GM12878 (cell line): ENCODE measurements around the gene BPIFA3. TPM values are rescaled to one million over a fixed set of nuclear protein-coding genes. Genes with fewer than 3 reads are reported as not detected.

Source experiments
- ATAC-seq: fragments of 200-7000 bp; cut with Tn5 transposase; 3 replicates; pipeline ENCODE4 v1.9.1; 2020; ENCODE audit warnings: mild to moderate bottlenecking, moderate library complexity
- BruUV-seq: library from RNA; stranded (reverse); fragments of 400-500 nt; replicated peaks from 2 replicates; lab custom pipeline; 2021; lab: Mats Ljungman, UMichigan
- CTCF ChIA-PET: fragments of 300-600 bp; sonication (Branson Sonifier 250); formaldehyde crosslinking; extraction: SDS; loops from one replicate; lab custom pipeline; 2021; ENCODE audit warnings: inconsistent platforms; lab: Yijun Ruan, JAX
- POLR2A ChIA-PET: fragments of 350-600 bp; formaldehyde crosslinking; extraction: SDS; loops from one replicate; lab custom pipeline; 2021; ENCODE audit warnings: inconsistent platforms; lab: Charles Lee
- RAD21 ChIA-PET: fragments of 300-600 bp; sonication (Branson Sonifier 250); formaldehyde crosslinking; loops from one replicate; lab custom pipeline; 2023; ENCODE audit warnings: antibody characterized with exemption; ENCODE audit not compliant: unreplicated experiment; lab: Charles Lee
- SMC1A ChIA-PET: fragments of 300-600 bp; sonication (Branson Sonifier 250); formaldehyde crosslinking; loops from one replicate; lab custom pipeline; 2023; ENCODE audit not compliant: unreplicated experiment, uncharacterized antibody; lab: Charles Lee
- DNase-seq: peaks from one replicate; pipeline ENCODE4 v3.0.0-alpha.2; 2011; ENCODE audit warnings: low read depth, low spot score
- FAIRE-seq: peaks from 3 replicates; lab custom pipeline; 2011; peaks lifted over from hg19 to GRCh38; lab: Jason Lieb, UNC
- H2AFZ ChIP-seq: 2 replicates; pipeline ENCODE4 v1.6.0; 2011; ENCODE audit warnings: low read depth, low read length, control low read depth; ENCODE audit not compliant: control insufficient read depth
- H3K27ac ChIP-seq: 2 replicates; pipeline ENCODE4 v1.5.1; 2011; ENCODE audit warnings: control low read depth; ENCODE audit not compliant: control insufficient read depth, insufficient read depth
- H3K27me3 ChIP-seq, 2 experiments: replicated peaks in 1 of 2; 2 replicates each; pipeline versions ENCODE4 v1.6.0 to v1.6.1; 2011; ENCODE audit warnings: low read length in 1 of 2; ENCODE audit not compliant: control insufficient read depth in 2 of 2, insufficient read depth in 2 of 2
- H3K36me3 ChIP-seq, 2 experiments: 2 replicates each; pipeline ENCODE4 v1.5.1; 2011; ENCODE audit warnings: low read length in 1 of 2; ENCODE audit not compliant: control insufficient read depth in 2 of 2, insufficient read depth in 2 of 2
- H3K4me1 ChIP-seq: 2 replicates; pipeline ENCODE4 v1.6.1; 2011; ENCODE audit warnings: mild to moderate bottlenecking, low read length, moderate library complexity, mixed read lengths; ENCODE audit not compliant: control insufficient read depth, insufficient read depth
- H3K4me2 ChIP-seq: 2 replicates; pipeline ENCODE4 v1.6.0; 2011; ENCODE audit warnings: control low read depth; ENCODE audit not compliant: control insufficient read depth, insufficient read depth
- H3K4me3 ChIP-seq: fragments of 200-600 bp; sonication (generic); 2 replicates; pipeline ENCODE4 v1.5.1; 2016
- H3K79me2 ChIP-seq: 2 replicates; pipeline ENCODE4 v1.6.0; 2011; ENCODE audit warnings: low read length; ENCODE audit not compliant: control insufficient read depth, insufficient read depth
- H3K9ac ChIP-seq: 2 replicates; pipeline ENCODE4 v1.8.0; 2011; ENCODE audit warnings: low read length, control low read depth, mixed read lengths; ENCODE audit not compliant: control insufficient read depth, insufficient read depth
- H3K9me3 ChIP-seq: replicated peaks from 3 replicates; pipeline ENCODE4 v1.5.1; 2011; ENCODE audit warnings: mild to moderate bottlenecking, low read length; ENCODE audit not compliant: control insufficient read depth, insufficient read depth
- H4K20me1 ChIP-seq: 2 replicates; pipeline ENCODE4 v1.6.0; 2011; ENCODE audit not compliant: control insufficient read depth, insufficient read depth
- ATF2 ChIP-seq: IDR thresholded peaks from 2 replicates; pipeline ENCODE4 v1.6.1; 2012; ENCODE audit warnings: low read length, inconsistent platforms
- EED ChIP-seq: sonication (generic); IDR thresholded peaks from 2 replicates; pipeline ENCODE4 v1.6.1; 2016; ENCODE audit warnings: antibody characterized with exemption, low read depth
- EZH2 ChIP-seq: IDR thresholded peaks from 2 replicates; pipeline ENCODE4 v1.6.1; 2012; ENCODE audit warnings: low read depth, mild to moderate bottlenecking, control low read depth, inconsistent platforms, low read length, borderline replicate concordance; ENCODE audit not compliant: control insufficient read depth
- FOS ChIP-seq: IDR thresholded peaks from 3 replicates; pipeline ENCODE4 v1.6.1; 2011; ENCODE audit warnings: borderline replicate concordance; ENCODE audit not compliant: insufficient read length; ENCODE audit errors: extremely low read depth
- HCFC1 ChIP-seq: fragments of 150-350 bp; IDR thresholded peaks from 2 replicates; pipeline ENCODE4 v1.6.1; 2014; ENCODE audit warnings: low read length
- JUND ChIP-seq: IDR thresholded peaks from 2 replicates; pipeline ENCODE4 v1.6.1; 2012; ENCODE audit warnings: low read depth, mild to moderate bottlenecking, low read length, improper control_type of control experiment, moderate library complexity
- KLF5 ChIP-seq: fragments of 450-650 bp; IDR thresholded peaks from 2 replicates; pipeline ENCODE4 v1.6.1; 2014; ENCODE audit warnings: mild to moderate bottlenecking; ENCODE audit not compliant: partially characterized antibody
- LARP7 ChIP-seq: fragments of 450-650 bp; IDR thresholded peaks from 2 replicates; pipeline ENCODE4 v1.6.1; 2017; ENCODE audit warnings: mild to moderate bottlenecking
- MLLT1 ChIP-seq: fragments of 450-650 bp; IDR thresholded peaks from 2 replicates; pipeline ENCODE4 v1.6.1; 2016; ENCODE audit warnings: mild to moderate bottlenecking
- NBN ChIP-seq: fragments of 450-650 bp; IDR thresholded peaks from 2 replicates; pipeline ENCODE4 v1.6.1; 2016
- NFXL1 ChIP-seq: fragments of 450-650 bp; IDR thresholded peaks from 2 replicates; pipeline ENCODE4 v1.6.1; 2017; ENCODE audit warnings: antibody characterized with exemption, mild to moderate bottlenecking, borderline replicate concordance
- PAX5 ChIP-seq: IDR thresholded peaks from 2 replicates; pipeline ENCODE4 v1.6.1; 2011; ENCODE audit warnings: low read depth, low read length, borderline replicate concordance
- SMARCA5 ChIP-seq: fragments of 450-650 bp; IDR thresholded peaks from 2 replicates; pipeline ENCODE4 v1.6.1; 2017; ENCODE audit warnings: mild to moderate bottlenecking
- TCF3 ChIP-seq: IDR thresholded peaks from 2 replicates; pipeline ENCODE4 v1.6.1; 2012; ENCODE audit warnings: low read depth, mild to moderate bottlenecking, low read length, borderline replicate concordance; ENCODE audit not compliant: insufficient read depth
- ZNF207 ChIP-seq: fragments of 450-650 bp; IDR thresholded peaks from 2 replicates; pipeline ENCODE4 v1.6.1; 2014; ENCODE audit warnings: antibody characterized with exemption, mild to moderate bottlenecking, borderline replicate concordance
- WGBS: methylation state at CpG from one replicate; pipeline ENCODE4 v1.1.6; 2016; ENCODE audit warnings: low lambda C conversion rate; ENCODE audit not compliant: insufficient replicate concordance, insufficient coverage; ENCODE audit errors: missing lambda C conversion rate; 5-methylcytosine and 5-hydroxymethylcytosine counted together
- in situ Hi-C: fragments of 300-500 bp; cut with MboI; formaldehyde crosslinking; loops from 9 replicates; pipeline ENCODE4 v1.14.3; 2018; ENCODE audit warnings: mixed read lengths
- intact Hi-C: fragments of 100-400 bp; cut with micrococcal nuclease; formaldehyde crosslinking; loops from one replicate; pipeline ENCODE4 v1.14.2; 2022; ENCODE audit not compliant: unreplicated experiment
- polyA plus RNA-seq, 11 experiments: library from polyadenylated mRNA; depleted of rRNA in 4 of 11; unstranded in 6 of 11; stranded (reverse) in 5 of 11; fragments of >200 nt; fragmentation: Nextera tagmentation in 4 of 11; fragmentation: Illumina TruSeq in 1 of 11; extraction: Ambion mirVana in 4 of 11; extraction: Trizol in 1 of 11; gene quantifications; 1 replicate in 1 of 11; 2 replicates in 10 of 11; pipeline versions ENCODE4 v1.2.1 to v1.2.3, GENCODE V29; 2011 to 2016; ENCODE audit warnings: inconsistent platforms in 2 of 11, missing spikeins in 2 of 11, low read depth in 1 of 11
- total RNA-seq, 4 experiments: library from RNA; depleted of rRNA in 3 of 4; stranded (reverse); fragments of >200 nt in 3 of 4; fragmentation: Illumina TruSeq in 1 of 4; extraction: Trizol in 1 of 4; gene quantifications; 2 replicates each; pipeline versions ENCODE4 v1.2.1 to v1.2.3, GENCODE V29; 2013 to 2021
- TF ChIP-seq, protein P1 (sequence below): fragments of 150-350 bp; IDR thresholded peaks from 2 replicates; pipeline ENCODE4 v1.6.1; 2014; ENCODE audit warnings: mild to moderate bottlenecking, low read depth, low read length
- TF ChIP-seq, protein P2 (sequence below): fragments of 450-650 bp; IDR thresholded peaks from 2 replicates; pipeline ENCODE4 v1.6.1; 2018; ENCODE audit warnings: mild to moderate bottlenecking, low read depth, moderate library complexity; ENCODE audit not compliant: partially characterized antibody

The BPIFA3 gene
- total and polyA plus RNA-seq, 10 of the 15 experiments (the other 5 are each of a cell fraction or from before 2014, with no cell fraction given) = not detected

GRCh38 chr20:33191955-33192354 lies 25.2 kb upstream of the BPIFA3 start:
- H4K20me1 ChIP-seq = no peaks in the 10 kb centered on the region
- intact Hi-C loops = no loop called here
- no peaks in the 10 kb centered on the region for H3K9me3 ChIP-seq
- H3K27me3 ChIP-seq = no peaks in the 10 kb centered on the region
- H3K36me3 ChIP-seq = no peaks in the 10 kb centered on the region
- ChIA-PET POLR2A (interaction anchor here (0.6 kb wide), 1 partner anchor 70 kb away, joined by 3 read pairs; no protein-coding TSS in a partner anchor), RAD21 (no interaction called here), CTCF (no interaction called here), SMC1A (no interaction called here)
- H3K79me2 ChIP-seq = no peaks in the 10 kb centered on the region
- no peak overlapping the region for H3K4me3 ChIP-seq
- no peak overlapping the region for H3K9ac ChIP-seq
- H2AFZ ChIP-seq = no peak overlapping the region
- H3K27ac ChIP-seq = no peak overlapping the region
- FAIRE-seq (no peak), ATAC-seq (no peak), DNase-seq (no peak)
- H3K4me1 ChIP-seq = no peaks in the 10 kb centered on the region
- no peak overlapping the region for H3K4me2 ChIP-seq
- in situ Hi-C loops = no loop called here
- BruUV-seq = no TSS peak
- WGBS = 58% methylated on average over 1 of the region's 1 CpG
- TF ChIP-seq ZNF207 (no peak), LARP7 (no peak), MLLT1 (no peak), EED (no peak), TCF3 (no peak), NBN (no peak), HCFC1 (no peak), NFXL1 (no peak), JUND (no peak), KLF5 (no peak), ATF2 (no peak), EZH2 (no peak), PAX5 (no peak), SMARCA5 (no peak), FOS (no peak)
- TF ChIP-seq, protein P1, sequence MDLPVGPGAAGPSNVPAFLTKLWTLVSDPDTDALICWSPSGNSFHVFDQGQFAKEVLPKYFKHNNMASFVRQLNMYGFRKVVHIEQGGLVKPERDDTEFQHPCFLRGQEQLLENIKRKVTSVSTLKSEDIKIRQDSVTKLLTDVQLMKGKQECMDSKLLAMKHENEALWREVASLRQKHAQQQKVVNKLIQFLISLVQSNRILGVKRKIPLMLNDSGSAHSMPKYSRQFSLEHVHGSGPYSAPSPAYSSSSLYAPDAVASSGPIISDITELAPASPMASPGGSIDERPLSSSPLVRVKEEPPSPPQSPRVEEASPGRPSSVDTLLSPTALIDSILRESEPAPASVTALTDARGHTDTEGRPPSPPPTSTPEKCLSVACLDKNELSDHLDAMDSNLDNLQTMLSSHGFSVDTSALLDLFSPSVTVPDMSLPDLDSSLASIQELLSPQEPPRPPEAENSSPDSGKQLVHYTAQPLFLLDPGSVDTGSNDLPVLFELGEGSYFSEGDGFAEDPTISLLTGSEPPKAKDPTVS = no peak
- TF ChIP-seq, protein P2, sequence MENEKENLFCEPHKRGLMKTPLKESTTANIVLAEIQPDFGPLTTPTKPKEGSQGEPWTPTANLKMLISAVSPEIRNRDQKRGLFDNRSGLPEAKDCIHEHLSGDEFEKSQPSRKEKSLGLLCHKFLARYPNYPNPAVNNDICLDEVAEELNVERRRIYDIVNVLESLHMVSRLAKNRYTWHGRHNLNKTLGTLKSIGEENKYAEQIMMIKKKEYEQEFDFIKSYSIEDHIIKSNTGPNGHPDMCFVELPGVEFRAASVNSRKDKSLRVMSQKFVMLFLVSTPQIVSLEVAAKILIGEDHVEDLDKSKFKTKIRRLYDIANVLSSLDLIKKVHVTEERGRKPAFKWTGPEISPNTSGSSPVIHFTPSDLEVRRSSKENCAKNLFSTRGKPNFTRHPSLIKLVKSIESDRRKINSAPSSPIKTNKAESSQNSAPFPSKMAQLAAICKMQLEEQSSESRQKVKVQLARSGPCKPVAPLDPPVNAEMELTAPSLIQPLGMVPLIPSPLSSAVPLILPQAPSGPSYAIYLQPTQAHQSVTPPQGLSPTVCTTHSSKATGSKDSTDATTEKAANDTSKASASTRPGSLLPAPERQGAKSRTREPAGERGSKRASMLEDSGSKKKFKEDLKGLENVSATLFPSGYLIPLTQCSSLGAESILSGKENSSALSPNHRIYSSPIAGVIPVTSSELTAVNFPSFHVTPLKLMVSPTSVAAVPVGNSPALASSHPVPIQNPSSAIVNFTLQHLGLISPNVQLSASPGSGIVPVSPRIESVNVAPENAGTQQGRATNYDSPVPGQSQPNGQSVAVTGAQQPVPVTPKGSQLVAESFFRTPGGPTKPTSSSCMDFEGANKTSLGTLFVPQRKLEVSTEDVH = no peak
